Osteocyte (in vitro differentiated cells): Measurements from ENCODE around the gene RNF31. TPM values are rescaled to one million over a fixed set of nuclear protein-coding genes. Genes with fewer than 3 reads are reported as not detected.

Experiments used
- DNase-seq: peaks from one replicate; pipeline ENCODE4 v3.0.0; 2021; ENCODE audit warnings: mixed read lengths; ENCODE audit not compliant: unreplicated experiment; ENCODE audit errors: extremely low spot score
- H3K27ac Mint-ChIP-seq: one replicate; pipeline ENCODE4 v1.8.0; 2021; ENCODE audit warnings: mild to moderate bottlenecking, mixed read lengths; ENCODE audit not compliant: unreplicated experiment
- H3K27me3 Mint-ChIP-seq: one replicate; pipeline ENCODE4 v1.8.0; 2021; ENCODE audit warnings: mixed read lengths; ENCODE audit not compliant: unreplicated experiment
- H3K36me3 Mint-ChIP-seq: one replicate; pipeline ENCODE4 v1.8.0; 2021; ENCODE audit warnings: mixed read lengths; ENCODE audit not compliant: unreplicated experiment
- H3K4me1 Mint-ChIP-seq: one replicate; pipeline ENCODE4 v1.8.0; 2021; ENCODE audit warnings: mixed read lengths; ENCODE audit not compliant: unreplicated experiment
- H3K4me3 Mint-ChIP-seq: one replicate; pipeline ENCODE4 v1.8.0; 2021; ENCODE audit warnings: mild to moderate bottlenecking, moderate library complexity, mixed read lengths; ENCODE audit not compliant: unreplicated experiment
- H3K9me3 Mint-ChIP-seq: one replicate; pipeline ENCODE4 v1.8.0; 2021; ENCODE audit warnings: mixed read lengths; ENCODE audit not compliant: unreplicated experiment
- CTCF ChIP-seq: fragments of 200-600 bp; sonication (generic); IDR thresholded peaks from 2 replicates; pipeline ENCODE4 v1.5.0; 2021; ENCODE audit warnings: antibody characterized with exemption, mild to moderate bottlenecking, moderate library complexity
- total RNA-seq: library from RNA; stranded (reverse); gene quantifications from 2 replicates; pipeline ENCODE4 v1.2.1, GENCODE V29; 2021

RNF31 gene
- total RNA-seq, 1 donor from 2014 or later, result 65.9 TPM

DNA sequence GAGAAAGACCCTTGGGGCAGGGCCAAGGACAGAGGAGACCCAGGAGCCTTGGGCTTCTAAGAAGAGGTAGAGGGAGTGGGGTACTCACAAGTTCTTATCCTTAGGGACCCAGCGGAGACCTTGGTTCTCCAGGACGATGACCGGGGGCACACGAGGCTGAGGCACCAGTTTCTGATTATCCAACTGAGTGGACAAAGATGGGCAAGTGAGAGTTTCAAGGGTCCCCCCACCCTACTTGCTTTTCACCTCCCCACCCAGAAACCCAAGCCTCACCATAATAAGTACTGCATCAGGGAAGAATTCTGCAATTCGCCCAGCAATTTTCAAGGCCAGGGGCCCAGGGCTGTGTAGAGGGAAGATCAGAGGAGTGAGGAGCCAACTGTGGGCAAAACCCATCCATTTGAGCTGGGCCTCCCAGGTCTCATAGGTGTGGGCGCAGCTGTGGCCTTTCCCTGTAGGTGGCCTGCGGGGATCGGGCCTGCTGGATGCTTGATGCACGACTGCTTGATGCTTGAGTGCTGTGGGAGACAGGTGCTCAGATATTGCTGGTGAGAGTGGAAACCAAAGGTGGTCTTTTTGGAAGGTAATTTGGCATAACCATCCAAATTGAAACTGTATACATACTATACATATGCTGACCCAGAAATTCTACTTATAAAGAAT is 7.9 kb upstream of the RNF31 start:
- peak overlapping the region; percentile 41 for H3K27ac Mint-ChIP-seq
- H3K9me3 Mint-ChIP-seq, result no peaks in the 10 kb centered on the region
- TF ChIP-seq CTCF, result no peak
- peaks cover 34% of the 10 kb centered on the region for H3K4me1 Mint-ChIP-seq
- no peaks in the 10 kb centered on the region for H3K27me3 Mint-ChIP-seq
- DNase-seq, result no peak
- H3K36me3 Mint-ChIP-seq, result peaks cover 21% of the 10 kb centered on the region
- H3K4me3 Mint-ChIP-seq, result peak overlapping the region; percentile 42

DNA sequence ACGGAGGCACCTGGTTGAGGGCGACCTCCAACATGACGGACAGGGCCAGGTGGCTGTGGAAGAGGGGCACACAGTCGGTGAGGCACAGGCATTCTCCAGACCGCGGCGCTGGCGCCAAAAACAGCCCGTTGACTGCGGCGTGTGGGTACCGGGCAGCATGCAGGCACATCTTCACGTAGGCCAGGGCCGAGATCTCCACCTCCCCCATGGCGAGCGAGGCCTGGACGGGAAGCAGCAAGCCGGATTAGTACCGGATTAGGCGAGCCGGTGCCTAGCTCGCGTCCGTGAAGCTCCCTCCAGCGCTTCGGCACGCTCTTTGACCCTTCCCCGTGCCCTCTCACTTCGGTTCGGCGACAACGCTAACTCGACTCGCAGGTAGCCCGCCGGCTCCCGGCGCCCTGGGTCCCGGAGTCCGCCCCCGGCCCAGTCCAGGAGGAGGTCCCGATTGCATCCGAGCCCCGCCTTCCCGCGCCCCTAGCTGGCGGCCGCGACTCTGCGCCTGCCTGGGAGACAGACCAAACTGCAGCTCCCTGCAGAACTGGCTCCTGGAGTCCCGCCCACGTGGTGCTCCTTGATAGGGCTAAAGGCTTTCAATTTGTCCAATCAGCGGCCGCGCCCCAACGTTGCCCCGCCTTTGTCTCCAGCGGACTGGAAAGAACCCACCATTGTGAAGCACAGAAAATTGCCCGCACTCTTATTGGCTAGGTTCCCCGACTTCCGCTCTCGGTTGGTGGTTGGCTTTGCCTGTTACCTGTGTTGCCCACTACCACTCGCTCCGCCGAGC is 6.0 kb upstream of the RNF31 start, which contains the start of gene EMC9:
Gene EMC9, minus strand, starts transcription at position 495 of the 784 bp plus-strand sequence. Its CDS starts 287 bp downstream, at position 208.
- Mint-ChIP-seq H3K27ac (peak within 1 kb of the TSS; percentile 91), H3K4me3 (peak within 1 kb of the TSS; percentile 89), H3K9me3 (no peaks in the 10 kb centered on the region), H3K27me3 (no peaks in the 10 kb centered on the region), H3K4me1 (peaks cover 41% of the 10 kb centered on the region), H3K36me3 (peaks cover 21% of the 10 kb centered on the region)
- peak; percentile 99 for DNase-seq
- TF ChIP-seq CTCF, result peak; percentile 54

DNA sequence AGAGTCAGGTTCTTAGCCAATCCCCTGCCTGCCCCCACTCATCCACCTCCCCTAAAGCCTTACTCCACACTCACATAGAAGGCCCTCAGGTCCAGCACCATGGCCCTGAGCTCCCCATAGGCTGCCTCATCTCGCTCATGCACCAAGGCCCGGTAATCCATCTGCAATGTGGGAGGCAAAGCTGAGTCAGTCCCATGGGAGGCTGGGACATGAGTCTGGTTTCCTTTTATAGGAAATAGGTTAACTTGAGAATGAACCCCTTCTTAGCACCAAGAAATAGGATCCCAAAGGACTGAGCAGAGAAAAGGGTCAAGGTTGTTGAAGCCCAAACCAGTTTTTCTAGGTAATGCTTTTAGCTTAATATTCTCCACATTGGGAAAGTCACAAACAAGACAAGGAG is 3.8 kb upstream of the RNF31 start:
- Mint-ChIP-seq H3K36me3 (peaks cover 11% of the 10 kb centered on the region), H3K4me1 (peaks cover 40% of the 10 kb centered on the region), H3K27me3 (no peaks in the 10 kb centered on the region), H3K4me3 (no peak overlapping the region), H3K9me3 (no peaks in the 10 kb centered on the region), H3K27ac (peak overlapping the region; percentile 38)
- no peak for TF ChIP-seq CTCF
- DNase-seq, result no peak

GRCh38 chr14:24144451-24144850 is 2.8 kb upstream of the RNF31 start:
- DNase-seq, result no peak
- TF ChIP-seq CTCF, result no peak
- no peaks in the 10 kb centered on the region for H3K27me3 Mint-ChIP-seq
- peaks cover 5% of the 10 kb centered on the region for H3K36me3 Mint-ChIP-seq
- H3K4me1 Mint-ChIP-seq, result peaks cover 41% of the 10 kb centered on the region
- H3K9me3 Mint-ChIP-seq, result no peaks in the 10 kb centered on the region
- peak overlapping the region; percentile 40 for H3K27ac Mint-ChIP-seq
- H3K4me3 Mint-ChIP-seq, result no peak overlapping the region

DNA sequence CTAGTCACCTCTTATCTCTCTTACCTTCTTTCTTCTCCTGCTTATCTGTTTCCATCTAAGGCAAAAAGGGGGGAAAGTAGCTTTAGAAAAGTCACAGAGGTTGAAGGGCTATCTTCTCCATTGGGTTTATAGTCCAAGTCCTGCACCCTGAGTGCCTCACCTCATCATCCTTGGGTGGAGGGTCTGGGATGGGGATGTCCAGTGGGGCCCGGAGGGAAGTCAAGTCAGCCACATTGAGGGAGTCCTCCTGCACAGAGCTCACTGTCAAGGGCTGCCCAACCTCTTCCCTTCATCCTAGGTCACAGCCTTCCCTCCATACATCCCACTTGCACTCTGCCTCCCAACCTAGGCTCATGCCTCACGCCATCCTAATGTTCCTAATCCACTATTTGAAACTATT is 2.1 kb upstream of the RNF31 start:
- Mint-ChIP-seq H3K27me3 (no peaks in the 10 kb centered on the region), H3K36me3 (peaks cover 9% of the 10 kb centered on the region), H3K9me3 (no peaks in the 10 kb centered on the region), H3K4me3 (no peak overlapping the region), H3K4me1 (peaks cover 34% of the 10 kb centered on the region), H3K27ac (peak overlapping the region; percentile 99)
- DNase-seq, result no peak
- no peak for TF ChIP-seq CTCF
